Sigmoid colon (tissue), 4 donors: Measurements from ENCODE around the gene PLCB1.

Experiments used
- CTCF ChIP-seq, 4 experiments: fragments of 450-650 bp in 3 of 4; fragments of 200-600 bp in 1 of 4; IDR thresholded peaks; one replicate each; pipeline ENCODE4 v1.5.1; 2016 to 2019; ENCODE audit warnings: antibody characterized with exemption in 4 of 4, mild to moderate bottlenecking in 3 of 4, moderate library complexity in 2 of 4
- EP300 ChIP-seq, 4 donors: sonication (generic); formaldehyde crosslinking; IDR thresholded peaks; one replicate each; pipeline ENCODE4 v1.6.1; 2017; ENCODE audit warnings: antibody characterized with exemption in 4 of 4
- POLR2A ChIP-seq, 2 donors: fragments of 450-650 bp; IDR thresholded peaks; one replicate each; pipeline ENCODE4 v1.6.1; 2016; ENCODE audit warnings: antibody characterized with exemption in 2 of 2, mild to moderate bottlenecking in 2 of 2, moderate library complexity in 2 of 2
- POLR2AphosphoS5 ChIP-seq, 4 donors: sonication (generic); formaldehyde crosslinking; IDR thresholded peaks; one replicate each; pipeline ENCODE4 v1.6.1; 2017; ENCODE audit warnings: antibody characterized with exemption in 4 of 4

GRCh38 chr20:8646033-8646441 lies 514.0 kb downstream of the PLCB1 start:
- TF ChIP-seq CTCF (IDR thresholded peaks at IDR 0.05) (no peak), POLR2A (IDR thresholded peaks at IDR 0.05) (no peak), POLR2AphosphoS5 (IDR thresholded peaks at IDR 0.05) (peak in 1 of 4 donors; percentile 49), EP300 (IDR thresholded peaks at IDR 0.05) (no peak)
